HG02973 (cell line): ENCODE results near the gene HIRA.
A peak's percentile ranks its signal among the peaks of the same experiment; 100 is the strongest.
"Not testable (repeated sequence)": the region's sequence is repeated elsewhere in the genome, so short reads cannot be mapped to it uniquely, and the experiment has no call there.

Experiments
- ATAC-seq: cut with Tn5 transposase; IDR thresholded peaks from one replicate; pipeline ENCODE4 v1.9.1; 2021; ENCODE audit warnings: moderate library complexity; ENCODE audit not compliant: unreplicated experiment

The HIRA gene

DNA sequence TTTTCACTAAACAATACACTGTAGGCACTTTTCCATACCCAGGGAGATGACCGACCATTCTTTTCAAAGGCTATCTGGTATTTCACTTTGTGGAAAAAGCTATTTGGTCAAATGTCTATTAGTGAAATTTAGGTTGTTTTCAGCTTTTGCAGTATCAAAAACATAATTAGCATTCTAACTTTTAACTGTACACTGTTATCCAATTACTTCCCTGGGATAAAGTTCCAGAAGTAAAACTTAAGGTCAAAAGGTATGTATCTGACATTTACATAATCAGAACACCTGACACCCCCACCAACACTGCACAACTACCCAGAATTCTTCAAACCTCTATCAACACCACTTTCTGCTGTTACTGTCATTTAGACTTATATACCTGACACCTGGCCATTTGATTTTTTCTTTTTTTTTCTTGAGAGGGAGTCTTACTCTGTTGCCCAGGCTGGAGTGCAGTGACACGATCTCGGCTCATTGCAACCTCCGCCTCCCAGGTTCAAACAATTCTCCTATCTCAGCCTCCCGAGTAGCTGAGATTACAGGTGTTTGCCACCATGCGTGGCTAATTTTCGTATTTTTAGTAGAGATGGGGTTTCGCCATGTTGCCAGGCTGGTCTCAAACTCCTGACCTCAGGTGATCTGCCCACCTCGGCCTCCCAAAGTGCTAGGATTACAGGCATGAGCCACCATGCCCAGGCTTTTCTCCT is 13.9 kb upstream of the HIRA start:
- not testable (repeated sequence) for ATAC-seq

DNA sequence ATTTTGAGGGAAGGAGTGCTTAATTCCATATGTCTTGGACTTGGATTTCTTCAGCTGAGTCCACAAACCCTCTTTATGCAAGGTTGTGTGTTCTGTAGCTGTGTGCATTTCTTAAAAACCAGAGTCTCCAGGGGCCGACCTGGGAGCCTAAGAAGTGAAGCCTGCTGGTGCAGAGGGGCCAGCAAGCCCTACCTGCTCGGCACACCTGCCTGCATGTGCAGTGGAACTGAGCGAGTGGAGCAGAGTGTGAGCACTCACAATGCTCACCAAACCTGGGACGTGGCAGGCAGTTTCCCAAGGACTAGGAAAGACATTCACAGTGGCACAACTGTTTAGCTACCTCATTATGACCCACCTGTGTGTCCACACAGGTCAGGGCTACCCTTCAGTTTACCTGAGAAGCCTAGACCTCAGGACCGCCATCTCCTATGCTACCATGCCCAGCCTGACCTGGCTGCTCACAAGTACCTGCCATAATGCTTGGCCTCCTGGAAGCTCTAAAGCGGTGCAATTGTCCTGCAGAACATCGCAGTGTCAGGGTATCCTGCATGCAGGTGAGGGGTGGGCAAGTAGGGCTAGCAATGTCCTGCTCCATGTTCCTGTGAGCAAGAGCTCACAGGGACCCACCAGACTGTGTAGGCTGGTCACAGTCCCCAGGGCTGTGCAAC is 12.1 kb upstream of the HIRA start:
- ATAC-seq, result no peak

DNA sequence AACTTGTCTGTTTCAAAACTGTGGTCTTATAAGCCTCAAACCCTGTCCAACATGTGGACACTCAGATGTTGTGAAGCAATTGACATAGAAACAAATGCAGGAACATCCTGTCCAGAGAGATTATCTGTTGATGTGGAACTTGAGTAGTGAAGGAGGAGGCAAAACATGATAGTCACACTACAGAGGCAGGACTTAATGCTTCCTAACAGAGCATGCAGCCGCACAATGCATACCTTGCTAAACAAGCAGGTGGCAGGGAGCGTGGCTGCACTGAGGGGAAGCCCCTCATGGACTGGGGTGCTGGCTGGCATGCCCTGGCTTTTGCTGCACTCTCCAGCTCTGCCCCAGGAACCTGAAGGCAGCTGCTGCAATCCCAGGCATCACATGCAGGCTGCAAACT is 10.6 kb upstream of the HIRA start:
- ATAC-seq, result no peak

DNA sequence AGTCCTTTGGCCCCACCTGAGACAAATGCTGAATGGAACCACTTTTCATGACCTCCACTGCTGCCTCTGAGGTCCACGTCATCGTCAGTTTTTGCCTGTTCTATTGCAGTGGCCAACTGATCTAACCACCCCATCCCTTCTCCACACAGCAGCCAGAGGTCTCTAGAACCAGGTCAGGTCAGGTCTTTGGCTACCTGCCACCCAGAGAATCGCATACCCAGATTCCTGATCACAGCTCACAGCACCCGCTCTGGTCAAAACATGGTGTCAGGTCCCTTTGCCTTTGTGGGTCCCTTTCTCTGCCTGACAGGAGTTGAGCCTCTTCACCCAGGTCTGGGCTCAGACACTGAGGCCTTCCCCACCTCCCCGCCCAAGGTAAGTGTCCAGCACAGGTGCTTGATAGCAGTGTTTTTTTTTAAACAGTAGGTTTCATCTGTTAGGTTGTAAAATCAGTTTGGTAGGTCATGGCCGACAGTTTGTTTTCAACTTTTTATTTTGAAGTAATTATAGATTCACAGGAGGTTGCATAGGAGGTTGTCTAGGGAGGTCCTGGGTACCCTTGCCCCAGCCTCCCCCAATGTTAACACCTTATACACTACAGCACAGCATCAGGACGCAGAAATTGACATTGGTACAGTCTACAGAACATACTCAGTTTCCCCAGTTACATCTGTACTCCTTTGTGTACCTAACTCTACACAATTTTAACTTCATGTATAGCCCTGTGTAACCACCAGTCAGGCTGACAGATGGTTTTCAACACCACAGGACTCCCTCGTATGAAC is 9.1 kb upstream of the HIRA start:
- ATAC-seq, result no peak

DNA sequence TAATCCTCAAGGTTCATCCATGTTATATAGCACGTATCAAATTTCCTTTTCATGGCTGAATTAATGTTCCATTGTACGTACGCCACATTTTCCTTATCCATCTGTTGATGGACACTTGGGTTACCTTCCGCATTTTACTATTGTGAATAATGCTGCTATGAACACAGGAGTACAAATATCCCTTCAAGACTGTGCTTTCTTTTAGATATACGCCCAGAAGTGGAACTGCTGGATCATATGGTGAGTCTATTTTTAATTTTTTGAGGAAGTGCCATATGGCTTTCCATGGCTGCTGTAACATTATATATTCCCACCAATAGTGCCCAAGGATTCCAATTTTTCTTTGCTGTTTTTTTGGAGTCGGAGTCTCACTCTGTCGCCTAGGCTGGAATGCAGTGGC is 6.8 kb upstream of the HIRA start:
- no peak for ATAC-seq

DNA sequence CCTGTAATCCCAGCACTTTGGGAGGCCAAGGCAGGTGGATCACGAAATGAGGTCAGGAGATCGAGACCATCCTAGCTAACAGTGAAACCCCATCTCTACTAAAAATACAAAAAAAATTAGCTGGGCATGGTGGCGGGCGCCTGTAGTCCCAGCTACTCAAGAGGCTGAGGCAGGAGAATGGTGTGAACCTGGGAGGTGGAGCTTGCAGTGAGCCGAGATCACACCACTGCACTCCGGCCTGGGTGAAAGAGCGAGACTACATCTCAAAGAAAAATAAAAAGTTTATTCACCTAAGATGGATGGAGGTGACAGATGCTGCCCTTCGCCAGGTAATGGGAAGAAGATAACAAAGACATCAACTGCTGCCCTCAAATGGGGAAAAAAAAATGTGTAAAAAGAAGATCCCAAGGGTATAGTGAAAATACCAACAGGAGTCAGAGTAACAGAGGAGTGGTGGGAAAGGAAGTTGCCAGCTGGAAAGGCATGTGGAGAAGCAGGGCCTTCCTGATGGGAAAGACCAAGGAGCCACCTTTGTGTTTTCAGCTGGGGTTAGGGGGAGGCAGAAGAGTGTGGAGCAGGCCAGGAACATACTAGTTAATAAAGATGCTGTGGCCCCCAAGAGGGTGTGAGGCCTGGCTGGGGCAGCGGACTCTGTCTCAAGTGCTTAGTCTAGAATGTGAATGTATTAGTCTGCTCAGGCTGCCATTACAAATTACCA is 5.1 kb upstream of the HIRA start:
- not testable (repeated sequence) for ATAC-seq

DNA sequence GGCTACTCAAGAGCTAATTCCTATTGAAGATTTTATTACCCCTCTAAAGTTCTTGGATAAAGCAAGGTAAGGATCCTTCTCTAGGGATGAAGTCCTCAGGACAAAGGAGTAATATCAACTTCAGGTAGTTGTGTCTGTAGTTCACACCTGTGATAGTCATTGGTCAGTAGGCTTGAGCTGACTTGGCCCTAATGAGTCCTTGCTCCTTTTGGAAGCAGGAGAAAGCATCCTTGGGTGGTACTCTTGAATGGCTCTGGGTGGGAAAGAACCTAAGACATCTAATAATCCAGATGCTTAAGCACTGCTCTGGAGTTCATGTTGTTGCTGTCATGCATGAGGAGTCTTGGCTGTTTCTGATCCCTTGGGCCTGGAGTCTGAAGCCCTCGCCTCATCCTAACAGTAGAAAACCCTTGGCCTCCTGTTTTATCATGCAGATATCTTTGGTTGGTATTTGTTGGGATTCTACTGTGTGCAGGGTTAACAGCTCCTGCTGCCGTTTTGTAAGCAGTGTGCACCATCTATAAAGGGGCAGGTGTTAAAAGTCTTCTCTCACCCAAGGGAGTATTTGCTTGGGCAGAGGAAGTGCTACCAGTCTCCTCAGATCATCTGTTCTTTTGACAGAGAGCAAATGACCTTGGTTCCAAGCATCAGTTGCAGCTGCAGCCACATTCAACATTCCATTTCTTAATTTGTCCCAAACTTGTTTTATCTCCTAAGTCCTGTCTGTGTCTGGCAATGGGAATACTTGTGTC is 3.5 kb upstream of the HIRA start:
- no peak for ATAC-seq

DNA sequence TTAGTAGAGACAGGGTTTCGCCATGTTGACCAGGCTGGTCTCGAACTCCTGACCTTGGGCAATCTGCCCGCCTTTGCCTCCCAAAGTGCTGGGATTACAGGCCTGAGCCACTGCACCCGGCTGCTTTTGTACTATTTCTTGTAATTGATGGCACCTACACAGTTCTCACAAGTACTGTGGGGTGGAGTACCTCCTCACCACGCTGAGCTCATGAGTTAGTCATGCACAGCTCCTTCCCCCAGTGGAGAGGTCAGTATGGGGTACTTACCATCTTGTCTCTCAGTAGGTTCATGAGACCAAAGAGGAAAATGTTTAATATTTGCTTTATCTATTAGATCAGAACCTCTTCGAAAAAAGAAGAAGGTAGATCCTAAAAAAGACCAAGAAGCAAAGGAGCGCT is 2.9 kb upstream of the HIRA start:
- ATAC-seq, result no peak

DNA sequence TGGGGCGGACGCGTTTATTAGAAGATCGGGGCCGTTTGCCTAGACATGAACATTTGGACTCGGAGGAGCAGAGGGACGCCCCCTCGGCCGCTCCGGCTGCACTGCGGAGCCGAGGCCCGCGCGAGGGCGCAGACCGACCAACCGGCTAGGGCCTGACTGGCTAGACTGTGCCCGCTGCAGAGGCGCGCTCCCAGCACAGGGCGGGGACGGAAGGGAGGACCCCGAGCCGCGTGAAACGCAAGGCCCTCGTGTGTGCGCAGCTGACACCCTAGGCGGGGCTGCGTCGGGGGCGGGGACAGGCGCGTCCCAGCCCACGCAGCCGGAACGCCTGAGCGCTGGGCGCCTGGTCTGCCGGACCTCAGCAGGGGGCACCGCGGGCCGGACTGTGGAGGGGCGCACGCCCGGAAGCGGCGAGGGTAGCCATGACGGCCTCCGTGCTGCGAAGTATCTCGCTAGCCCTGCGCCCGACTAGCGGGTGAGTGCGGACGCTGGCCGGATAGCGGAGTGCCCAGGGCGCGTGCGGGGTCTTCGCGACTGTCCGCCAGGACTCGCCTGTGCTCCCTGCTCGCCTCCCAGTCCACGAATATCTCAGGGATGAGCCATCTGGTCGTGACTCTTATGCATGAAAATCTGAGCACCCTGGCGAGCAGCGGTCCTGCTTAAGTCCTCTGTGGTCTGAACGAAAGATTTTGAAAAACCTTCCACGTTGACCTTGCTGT is 759 bp upstream of the HIRA start, which contains the start of gene MRPL40:
MRPL40 (plus strand) TSS at position 413 of the 719 bp plus-strand sequence; CDS start at position 423, 10 bp downstream.
- peak; percentile 75 for ATAC-seq

DNA sequence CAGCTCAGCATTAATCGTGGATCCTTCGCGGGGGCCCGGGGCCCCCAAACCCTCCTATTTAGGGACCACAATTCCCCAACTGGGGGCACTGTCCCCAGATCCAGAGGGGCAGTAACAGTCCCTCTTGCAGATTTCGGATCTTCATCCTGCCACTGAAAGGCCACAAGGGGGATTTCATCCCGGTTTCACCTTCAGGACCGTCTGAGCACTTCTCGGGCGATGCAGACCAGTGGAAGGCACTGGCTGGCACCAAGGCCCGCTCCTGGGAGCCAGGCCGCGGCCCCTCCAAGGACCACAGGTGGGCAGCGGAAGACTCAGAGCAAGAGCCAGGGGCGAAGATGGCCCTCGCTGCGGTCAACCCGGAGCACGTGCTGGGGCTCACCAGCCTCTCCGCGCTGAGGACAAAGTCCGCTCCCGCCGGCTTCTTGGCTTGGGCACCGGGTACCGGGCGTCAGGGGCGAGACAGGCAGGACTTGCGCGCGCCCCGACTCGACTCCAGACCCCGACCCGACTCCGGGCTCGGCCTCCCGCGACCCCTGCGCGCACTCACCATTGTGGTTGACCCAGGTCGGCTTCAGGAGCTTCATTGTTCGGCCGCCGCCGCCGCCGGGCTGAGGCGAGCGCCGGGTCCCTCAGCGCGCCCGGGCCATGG is 517 bp downstream of the HIRA start:
- no peak for ATAC-seq

DNA sequence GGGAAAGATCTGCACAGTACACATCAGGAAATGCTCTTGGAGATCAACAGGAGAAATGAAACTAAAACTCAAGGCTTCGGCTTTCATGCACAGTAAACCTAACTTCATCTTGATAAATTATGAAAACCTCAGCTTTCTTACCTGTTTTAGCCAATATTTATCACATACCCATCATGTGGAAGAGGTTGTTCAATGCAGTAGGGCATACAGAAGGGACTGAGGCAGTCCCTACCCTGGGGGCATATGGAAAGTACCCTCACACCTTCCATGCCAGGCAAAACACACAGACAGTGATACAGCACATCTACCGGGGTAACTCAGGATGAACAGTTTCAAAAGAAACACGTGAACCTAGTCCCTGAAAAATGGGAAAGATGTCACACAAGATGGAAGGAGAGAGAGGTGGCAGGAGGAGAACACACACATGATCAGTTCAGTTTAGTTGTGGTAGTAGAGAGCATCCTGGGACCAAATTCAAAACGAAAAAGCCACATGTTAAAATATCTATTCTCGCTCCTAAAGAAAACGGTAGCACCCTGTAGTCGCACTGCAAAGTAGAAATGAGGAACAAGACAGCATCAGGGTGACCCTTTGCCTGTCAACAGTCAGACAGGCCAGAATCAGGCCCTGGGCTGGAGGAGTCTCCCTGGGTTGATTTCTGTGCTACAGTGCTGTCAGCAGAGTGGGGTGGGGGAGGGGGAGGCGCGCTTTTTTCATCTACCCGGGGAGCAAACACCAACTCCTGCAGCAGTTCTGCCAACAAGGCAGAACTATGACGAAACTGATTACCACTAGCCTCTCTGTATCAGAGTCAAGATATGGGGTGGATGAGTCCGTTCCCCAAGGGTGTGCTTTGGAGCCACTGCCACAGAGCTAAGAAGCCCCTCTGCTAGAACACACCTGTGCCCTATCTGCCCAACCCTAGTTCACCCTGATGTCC is 1.3 kb downstream of the HIRA start:
- no peak for ATAC-seq

DNA sequence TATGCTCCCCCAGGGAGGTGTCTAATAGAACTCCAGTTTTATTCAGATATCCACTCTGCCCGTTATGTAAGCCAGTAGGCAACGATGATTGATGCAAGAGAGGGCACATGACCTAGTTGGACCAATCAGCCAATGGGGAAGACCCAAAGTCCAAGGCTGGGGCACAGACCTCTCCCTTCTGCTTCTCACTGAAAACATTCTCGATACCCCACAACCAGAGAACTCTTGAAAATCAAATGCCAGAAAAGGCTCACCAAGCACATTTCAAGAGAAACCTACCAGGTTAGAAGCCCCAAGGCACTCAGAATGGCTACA is 7.4 kb downstream of the HIRA start:
- no peak for ATAC-seq

DNA sequence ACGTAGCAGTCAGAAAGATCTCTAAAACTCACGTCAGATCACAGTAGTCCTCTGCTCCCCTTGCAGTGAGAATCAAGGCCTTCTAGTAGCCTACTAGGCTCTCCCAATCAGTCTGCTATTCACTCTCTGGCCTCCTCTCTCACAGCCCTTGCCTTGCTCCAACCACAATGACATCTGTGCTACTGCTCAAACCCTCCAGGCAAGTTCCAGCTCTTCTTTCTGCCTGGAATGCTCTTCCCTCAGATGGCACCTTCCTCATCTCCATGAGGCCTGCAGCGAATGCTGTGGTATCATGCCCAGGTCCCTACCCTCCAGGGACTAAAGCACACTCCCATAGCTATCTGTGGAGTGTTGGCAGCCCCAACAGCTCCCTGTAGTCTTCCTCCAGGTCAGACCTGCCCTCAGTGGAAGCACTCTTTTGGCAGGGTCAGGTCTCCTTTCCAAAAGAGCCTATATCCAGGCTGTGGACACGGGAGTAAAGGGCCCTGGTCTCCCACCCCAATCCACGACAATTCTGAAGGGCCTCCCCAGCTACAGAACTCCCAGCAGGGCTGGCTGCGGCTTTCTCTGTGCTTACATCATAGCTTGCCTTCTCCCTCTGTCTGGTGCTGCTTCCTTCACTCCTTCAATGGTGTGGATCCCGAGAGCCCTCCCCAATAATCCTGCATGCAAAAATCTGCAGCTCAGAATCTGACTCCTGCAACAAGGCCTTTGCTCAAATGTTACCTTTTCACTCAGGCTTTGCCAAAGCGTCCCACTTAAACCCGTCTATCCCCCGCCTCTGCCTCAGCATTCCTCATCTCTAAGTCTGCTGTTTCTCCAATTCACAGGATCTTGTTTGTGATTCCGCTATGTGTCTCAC is 8.9 kb downstream of the HIRA start:
- ATAC-seq, result no peak

DNA sequence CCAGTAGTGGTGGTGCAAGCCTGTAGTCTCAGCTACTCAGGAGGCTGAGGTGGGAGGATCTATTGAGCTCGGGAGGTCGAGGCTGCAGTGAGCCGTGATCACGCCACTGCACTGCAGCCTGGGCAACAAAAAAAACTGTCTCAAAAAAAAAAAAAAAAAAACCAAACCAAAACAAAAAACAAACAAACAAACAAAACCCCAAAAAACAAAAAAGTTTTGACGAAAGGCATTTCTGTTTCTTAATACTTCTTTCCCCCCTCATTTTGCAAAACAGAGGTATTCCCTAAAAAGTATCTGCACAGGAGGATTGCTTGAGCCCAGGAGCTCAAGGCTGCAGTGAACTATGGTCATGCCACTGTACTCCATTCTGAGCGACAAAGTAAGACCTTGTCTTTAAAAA is 11.2 kb downstream of the HIRA start:
- ATAC-seq, result no peak

DNA sequence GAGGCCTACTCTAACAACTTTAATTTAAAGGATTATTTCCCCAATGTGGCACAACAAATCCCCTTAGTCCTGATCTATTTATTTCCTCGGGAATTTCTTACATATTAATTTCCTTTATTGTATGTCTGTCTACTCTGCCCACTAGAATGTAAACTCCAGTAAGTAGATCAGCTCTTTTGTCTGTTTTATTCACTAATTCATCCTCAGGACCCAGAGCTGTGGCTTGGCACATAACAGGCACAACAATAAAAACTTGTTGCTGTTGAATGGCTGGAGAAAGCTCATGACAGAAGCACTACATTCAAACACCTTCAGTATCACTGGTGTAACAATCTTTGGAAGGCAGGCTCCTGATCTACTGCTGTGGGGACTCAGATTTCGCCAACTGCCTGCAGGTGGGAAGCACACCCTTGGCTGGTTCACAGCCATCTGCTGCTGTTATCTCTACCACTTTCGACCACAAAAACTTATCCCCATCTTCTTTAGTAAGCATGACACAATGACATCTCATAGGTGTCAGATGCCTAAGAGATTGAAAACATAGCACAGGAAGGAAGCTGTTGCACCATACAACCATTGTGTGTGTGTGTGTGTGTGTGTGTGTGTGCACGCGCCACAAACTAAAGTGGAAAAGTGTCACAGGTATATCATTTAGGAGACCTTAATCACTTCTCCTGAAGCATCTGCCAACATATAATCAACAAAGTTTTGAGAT is 11.9 kb downstream of the HIRA start:
- no peak for ATAC-seq

DNA sequence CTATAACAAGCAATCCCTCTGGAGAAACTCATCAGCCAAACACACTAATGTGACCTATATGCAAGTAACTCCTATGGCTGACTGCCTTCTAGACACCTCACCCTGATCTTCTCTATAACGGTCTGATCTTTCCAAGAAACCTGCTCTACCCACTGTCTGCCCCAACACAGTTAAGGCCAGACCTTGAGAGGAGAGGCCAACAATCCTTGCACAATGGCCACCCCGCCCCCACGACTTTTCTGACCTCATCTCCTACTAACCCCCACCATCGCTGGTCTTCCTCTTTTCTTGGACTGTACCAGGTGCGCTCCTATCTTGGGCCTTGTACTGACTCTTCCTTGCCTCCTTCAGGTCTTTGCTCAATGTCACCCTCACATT is 12.5 kb downstream of the HIRA start:
- ATAC-seq, result no peak

DNA sequence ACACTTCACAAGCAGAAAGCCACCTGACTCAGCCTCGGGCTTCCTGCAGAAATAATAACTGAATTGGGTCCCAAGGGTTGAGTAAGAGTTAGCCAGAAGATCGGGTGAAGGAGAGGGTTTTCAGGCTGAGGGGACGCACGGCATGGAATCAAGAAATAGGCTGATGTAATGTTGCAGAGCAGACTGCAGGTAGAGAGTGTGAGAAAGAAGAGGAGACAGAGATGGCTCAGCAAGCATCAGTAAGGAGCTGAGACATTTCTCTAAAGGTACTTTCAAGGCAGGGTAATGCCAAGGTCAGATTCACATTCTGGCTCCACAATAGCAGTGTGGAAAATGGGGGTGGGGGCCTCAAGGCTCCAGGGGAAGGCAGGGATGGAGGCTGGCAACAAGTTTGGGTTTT is 18.6 kb downstream of the HIRA start:
- ATAC-seq, result no peak
